SW480 (cell line): Measurements from ENCODE around the gene ZCWPW1.
"Not testable (repeated sequence)": the region's sequence is repeated elsewhere in the genome, so short reads cannot be mapped to it uniquely, and the experiment has no call there.

Experiments
- DNase-seq: peaks from one replicate; pipeline ENCODE4 v3.0.0-alpha.2; 2016; ENCODE audit warnings: low spot score

The ZCWPW1 gene

GRCh38 chr7:100400656-100401055, 27.8 kb downstream of the ZCWPW1 start:
- no peak for DNase-seq

GRCh38 chr7:100400041-100400440, 28.5 kb downstream of the ZCWPW1 start:
- no peak for DNase-seq

- no peak for DNase-seq
These were observed 30.3 kb downstream of the ZCWPW1 start for GRCh38 chr7:100398239-100398638.

- DNase-seq = no peak
These were observed 31.0 kb downstream of the ZCWPW1 start for GRCh38 chr7:100397315-100398081.

- DNase-seq = no peak
These were observed 32.0 kb downstream of the ZCWPW1 start for GRCh38 chr7:100396421-100396982.

GRCh38 chr7:100394077-100394476, 34.4 kb downstream of the ZCWPW1 start:
- DNase-seq = no peak

GRCh38 chr7:100393233-100393905, 35.1 kb downstream of the ZCWPW1 start:
- DNase-seq = no peak

- DNase-seq = no peak
These were observed 38.1 kb downstream of the ZCWPW1 start for GRCh38 chr7:100390286-100391009.

GRCh38 chr7:100389437-100390088, 38.9 kb downstream of the ZCWPW1 start:
- no peak for DNase-seq

- no peak for DNase-seq
These were observed 40.8 kb downstream of the ZCWPW1 start for GRCh38 chr7:100387695-100388094.

- no peak for DNase-seq
These were observed 41.6 kb downstream of the ZCWPW1 start for GRCh38 chr7:100386940-100387339.

- no peak for DNase-seq
These were observed 43.7 kb downstream of the ZCWPW1 start for GRCh38 chr7:100384628-100385294.

- peak; percentile 68 for DNase-seq
These were observed 46.2 kb downstream of the ZCWPW1 start for GRCh38 chr7:100382234-100382853.

- not testable (repeated sequence) for DNase-seq
These were observed 46.8 kb downstream of the ZCWPW1 start for GRCh38 chr7:100381531-100382233.

GRCh38 chr7:100380196-100380595, 48.3 kb downstream of the ZCWPW1 start:
- DNase-seq = no peak

- no peak for DNase-seq
These were observed 50.3 kb downstream of the ZCWPW1 start for GRCh38 chr7:100378114-100378755.

- DNase-seq = no peak
These were observed 52.4 kb downstream of the ZCWPW1 start for GRCh38 chr7:100376066-100376465.

GRCh38 chr7:100374601-100375000, 53.9 kb downstream of the ZCWPW1 start:
- DNase-seq = no peak

- DNase-seq = not testable (repeated sequence)
These were observed 54.5 kb downstream of the ZCWPW1 start for GRCh38 chr7:100373870-100374598.
